HG03520 (cell line): ENCODE measurements around the gene AMFR.
"Not testable (repeated sequence)": the region's sequence is repeated elsewhere in the genome, so short reads cannot be mapped to it uniquely, and the experiment has no call there.

Experiments
- ATAC-seq: cut with Tn5 transposase; IDR thresholded peaks from one replicate; pipeline ENCODE4 v1.9.1; 2021; ENCODE audit warnings: mild to moderate bottlenecking, moderate library complexity; ENCODE audit not compliant: unreplicated experiment

Gene AMFR

DNA sequence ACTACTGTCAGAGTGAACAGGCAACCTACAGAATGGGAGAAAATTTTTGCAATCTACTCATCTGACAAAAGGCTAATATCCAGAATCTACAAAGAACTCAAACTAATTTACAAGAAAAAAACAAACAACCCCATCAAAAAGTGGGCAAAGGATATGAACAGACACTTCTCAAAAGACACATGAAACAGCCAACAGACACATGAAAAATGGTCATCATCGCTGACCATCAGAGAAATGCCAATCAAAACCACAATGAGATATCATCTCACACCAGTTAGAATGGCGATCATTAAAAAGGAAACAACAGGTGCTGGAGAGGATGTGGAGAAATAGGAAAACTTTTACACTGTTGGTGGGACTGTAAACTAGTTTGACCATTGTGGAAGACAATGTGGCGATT lies 28.6 kb downstream of the AMFR start:
- ATAC-seq: not testable (repeated sequence)

DNA sequence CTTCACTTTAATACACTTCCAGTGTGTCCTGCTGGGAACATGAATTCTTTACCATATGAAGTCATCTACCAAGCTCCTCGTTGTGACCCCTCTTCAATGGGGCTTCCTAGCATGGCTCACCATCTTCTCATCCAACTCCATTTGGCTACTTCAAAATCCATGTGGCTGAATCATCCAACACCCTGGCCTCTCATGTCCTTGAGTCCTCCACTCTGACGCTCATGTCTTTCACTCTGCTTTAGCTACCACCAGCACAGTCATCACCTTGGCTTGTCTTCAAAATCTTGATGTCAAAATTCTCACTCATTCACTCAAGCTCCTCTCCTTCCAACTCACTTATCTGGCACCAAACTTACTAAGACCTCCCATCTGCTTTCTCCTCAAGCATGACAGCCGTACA lies 35.8 kb downstream of the AMFR start:
- ATAC-seq: no peak

DNA sequence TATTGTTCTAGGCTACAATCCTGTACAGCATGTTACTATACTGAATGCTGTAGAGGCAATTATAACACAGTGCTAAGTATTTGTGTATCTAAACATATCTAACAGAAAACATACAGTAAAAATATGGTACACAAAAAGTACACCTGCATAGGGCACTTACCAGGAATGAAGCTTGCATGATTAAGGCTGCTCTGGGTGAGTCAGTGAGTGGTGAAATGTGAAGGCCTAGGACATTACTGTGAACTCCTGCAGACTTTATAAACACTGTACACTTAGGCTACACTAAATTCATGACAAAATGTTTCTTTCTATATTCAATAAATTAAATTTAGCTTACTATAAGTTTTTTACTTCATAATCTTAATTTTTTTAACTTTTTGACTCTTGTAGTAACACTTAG lies 37.1 kb downstream of the AMFR start:
- ATAC-seq: no peak

DNA sequence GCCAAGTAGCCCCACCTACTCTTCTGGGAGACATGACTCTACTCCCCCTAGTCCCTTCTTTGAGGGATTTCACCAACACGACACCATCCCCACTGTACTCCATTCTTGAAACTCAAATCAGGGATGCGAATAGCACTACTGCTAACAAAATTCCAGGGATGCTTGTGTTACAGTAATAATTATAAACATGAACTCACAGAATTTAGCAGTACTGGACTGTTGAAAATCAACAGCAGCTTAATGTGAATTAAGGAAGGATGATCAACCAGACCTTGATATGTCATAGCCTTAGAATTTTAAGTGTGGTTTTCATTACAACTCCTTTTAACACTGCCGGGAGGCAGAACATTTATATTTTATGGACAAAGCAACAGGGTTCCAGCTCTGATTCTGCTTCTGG lies 37.9 kb downstream of the AMFR start:
- ATAC-seq: no peak

DNA sequence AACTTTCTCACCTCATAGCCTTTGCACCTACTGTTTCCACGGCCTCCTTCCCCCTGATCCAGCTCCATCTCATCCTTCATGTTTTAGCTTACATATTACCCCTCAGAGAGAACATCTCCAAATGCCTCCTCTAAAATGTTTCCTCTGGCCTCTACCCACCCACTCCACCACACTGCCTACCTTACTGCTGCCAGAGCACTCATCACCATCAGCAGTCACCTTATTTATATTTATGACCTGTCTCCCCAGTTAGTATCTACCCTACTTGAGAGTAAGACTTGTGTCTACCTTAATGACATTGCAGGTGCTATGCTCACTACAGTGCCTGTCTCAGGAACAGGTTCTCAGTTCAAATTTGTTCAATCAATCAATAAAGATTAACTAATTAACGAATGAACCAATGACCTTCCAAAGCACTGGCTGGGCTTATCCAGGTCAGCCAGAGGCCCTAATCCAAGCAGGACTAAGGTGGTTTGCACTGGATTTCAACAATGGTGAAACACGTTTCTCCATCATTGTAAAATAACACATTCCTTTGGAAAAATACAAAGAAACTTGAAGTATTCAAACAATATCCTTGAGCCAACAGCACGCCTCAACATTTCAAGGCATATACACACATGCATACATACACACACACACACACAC lies 41.1 kb downstream of the AMFR start:
- no peak for ATAC-seq

DNA sequence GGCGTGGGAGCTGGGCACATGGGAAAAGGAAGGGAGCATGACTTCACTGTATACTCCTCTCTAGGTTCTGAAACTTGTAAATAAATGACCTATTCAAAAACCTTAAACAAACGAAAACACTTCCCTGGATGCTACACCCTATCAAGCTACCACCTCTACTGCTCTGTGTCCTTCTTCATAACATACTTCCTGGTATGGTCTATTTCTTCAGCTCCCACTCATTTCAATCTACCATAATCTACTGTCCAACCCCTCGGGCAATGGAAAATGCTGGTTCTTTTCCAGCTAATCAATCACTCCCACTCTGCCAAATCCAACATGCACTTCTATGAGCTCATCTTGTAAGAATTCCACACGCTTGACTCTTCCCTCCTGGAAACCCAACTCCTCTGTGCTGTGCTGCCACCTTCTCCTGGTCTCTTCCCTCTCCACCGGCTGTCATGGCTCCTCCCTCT lies 42.4 kb downstream of the AMFR start:
- no peak for ATAC-seq

DNA sequence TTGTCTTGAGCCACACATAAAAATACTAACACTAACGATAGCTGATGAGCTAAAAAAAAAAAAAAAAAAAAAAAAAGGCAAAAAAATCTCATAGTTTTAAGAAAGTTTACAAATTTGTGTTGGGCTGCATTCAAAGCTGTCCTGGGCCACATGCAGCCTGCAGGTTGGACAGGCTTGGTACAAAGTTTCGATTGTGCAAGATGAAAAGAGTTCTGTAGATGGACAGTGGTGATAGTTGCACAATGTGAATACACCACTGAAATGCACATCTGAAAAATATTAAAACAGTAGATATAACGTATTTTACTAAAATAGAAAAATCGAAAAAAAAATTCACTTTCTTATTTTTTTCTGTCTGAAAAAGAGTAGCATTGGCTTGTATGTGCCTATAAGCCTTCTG lies 42.9 kb downstream of the AMFR start:
- no peak for ATAC-seq

DNA sequence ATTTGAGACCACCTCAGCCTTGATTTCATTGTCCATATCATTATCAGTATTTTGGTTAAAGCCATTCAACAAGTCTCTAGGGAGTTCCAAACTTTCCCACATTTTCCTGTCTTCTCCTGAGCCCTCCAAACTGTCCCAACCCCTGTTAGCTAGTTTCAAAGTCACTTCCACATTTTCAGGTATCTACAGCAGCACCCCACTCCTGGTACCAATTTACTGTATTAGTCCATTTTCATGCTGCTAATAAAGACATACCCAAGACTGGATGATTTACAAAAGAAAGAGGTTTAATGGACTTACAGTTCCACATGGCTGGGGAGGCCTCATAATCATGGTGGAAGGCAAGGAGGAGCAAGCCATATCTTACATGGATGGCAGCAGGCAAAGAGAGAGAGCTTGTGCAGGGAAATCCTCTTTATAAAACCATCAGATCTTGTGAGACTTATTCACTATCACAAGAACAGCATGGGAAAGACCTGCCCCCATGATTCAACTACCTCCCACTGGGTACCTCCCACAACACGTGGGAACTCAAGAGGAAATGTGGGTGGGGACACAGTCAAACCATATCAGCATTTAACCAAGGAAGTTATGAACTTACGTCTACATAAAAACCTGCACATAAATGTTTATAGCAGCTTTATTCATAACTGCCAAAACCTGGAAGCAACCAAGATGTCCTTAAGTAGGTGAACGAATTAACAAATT lies 44.4 kb downstream of the AMFR start:
- not testable (repeated sequence) for ATAC-seq

DNA sequence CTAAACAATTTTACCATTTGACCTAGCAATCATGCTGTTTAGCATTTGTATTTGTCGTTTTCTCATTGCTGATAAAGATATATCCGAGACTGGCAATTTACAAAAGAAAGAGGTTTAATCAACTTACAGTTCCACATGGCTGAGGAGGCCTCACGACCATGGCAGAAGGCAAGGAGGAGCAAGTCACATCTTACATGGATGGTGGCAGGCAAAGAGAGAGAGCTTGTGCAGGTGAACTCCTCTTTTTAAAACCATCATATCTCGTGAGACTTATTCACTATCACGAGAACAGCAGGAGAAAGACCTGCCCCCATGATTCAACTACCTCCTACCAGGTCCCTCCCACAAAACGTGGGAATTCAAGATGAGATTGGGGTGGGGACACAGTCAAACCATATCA lies 46.3 kb downstream of the AMFR start:
- ATAC-seq: not testable (repeated sequence)

DNA sequence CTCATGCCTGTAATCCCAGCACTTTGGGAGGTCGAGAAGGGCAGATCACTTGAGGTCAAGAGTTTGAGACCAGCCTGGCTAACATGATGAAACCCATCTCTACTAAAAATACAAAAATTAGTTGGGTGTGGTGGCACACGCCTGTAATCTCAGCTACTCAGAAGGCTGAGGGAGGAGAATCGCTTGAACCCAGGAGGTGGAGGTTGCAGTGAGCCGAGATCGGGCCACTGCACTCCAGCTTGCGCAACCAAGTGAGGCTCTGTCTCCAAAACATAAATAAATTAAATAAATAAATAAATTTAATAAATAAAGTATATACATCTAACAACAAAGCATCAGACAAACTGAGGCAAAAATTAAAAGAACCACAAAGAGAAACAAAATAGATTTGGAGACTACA lies 49.6 kb downstream of the AMFR start:
- not testable (repeated sequence) for ATAC-seq

DNA sequence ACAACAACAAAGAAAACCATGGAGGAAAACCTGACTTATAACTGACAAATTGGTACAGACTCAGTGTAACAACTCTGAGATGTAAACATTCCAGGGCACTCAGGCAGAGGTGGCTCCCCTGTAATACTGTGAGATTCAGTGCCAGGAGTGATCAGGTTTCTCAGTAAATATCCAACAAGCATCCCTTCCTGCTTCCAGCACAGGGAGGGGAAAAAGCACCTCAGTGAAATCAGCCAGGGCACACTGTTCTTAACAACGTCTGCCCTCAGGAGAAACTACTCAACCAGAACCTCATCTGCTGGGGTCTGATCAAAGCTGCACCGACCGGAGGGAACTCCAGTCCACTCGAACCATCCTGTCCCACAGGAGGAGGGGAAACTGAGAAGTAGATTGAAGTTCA lies 52.3 kb downstream of the AMFR start:
- ATAC-seq: no peak

DNA sequence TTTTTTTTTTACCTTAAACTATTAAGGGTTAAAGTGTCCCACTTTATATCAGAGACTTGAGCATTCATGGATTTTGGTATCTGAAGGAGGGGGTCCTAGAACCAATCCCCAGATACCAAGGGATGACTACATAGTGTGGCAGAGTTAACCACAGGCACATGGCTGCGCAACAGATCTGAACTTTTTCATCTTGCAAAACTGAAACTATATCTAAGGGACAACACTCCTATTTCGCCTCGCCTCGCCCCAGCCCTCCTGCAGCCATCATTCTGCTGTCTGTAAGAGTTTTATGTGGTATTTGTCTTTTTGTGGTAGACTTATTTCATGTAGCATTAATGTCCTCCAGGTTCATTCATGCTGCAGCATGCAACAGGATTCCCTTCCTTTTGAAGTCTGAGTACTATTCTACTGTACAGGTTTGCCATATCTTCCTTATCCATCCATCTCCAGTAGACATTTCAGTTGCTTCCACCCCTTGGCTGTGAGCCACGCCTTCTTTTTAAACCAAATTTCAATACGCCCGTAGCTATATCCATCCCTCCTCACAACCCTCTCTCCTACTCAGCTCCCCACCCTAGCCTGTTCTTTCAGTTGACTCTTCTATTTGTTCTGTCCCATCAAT lies 53.2 kb downstream of the AMFR start:
- no peak for ATAC-seq

DNA sequence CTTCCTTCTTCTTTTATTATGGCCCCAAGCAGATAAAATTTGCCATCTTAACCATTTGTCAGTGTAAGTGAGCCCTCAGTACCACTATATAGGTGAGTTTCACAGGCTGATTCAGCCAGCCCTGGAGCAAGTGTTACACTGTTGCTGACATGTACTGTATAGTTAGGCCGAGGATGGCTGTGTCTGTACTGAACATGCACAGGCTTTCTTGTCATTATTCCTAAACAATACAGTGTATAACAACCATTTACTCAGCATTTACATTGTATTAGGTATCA lies 53.7 kb downstream of the AMFR start:
- no peak for ATAC-seq

DNA sequence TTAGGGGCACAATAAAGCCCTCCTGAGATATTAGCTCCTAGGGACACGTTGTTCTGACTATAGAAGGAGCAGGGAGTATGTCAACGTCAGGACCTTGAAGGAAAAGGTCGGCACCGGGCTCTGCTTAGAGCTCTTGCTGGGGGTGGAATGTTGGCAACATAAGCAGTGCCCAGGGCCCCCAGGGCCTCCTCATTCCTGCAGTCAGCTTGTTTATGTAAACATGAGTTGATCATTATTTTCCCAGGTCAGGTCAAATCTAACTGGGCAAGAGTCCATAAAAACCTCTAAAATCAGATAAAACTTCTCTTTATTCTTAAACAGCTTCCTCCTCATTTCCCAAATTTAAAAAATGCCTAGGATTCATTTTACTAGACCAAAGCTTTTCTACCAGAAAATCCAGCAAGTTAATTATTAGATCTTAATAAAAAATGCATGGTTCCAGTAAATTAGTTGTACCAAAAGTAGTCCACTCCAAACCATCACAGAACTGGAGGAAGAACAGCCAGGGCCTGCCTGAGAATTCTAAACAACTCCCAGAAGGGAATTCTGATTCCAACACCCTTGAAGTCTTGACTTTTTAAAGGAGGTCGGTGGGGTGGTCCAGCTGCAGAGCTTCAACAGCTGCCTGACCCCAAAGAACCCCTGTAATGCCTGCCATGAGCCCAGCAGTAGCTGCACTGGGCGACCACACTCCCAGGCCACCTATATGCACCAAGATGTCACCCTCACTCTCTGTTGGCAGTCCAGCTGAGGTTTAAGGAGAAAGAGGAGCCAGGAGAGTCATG lies 54.3 kb downstream of the AMFR start:
- no peak for ATAC-seq

DNA sequence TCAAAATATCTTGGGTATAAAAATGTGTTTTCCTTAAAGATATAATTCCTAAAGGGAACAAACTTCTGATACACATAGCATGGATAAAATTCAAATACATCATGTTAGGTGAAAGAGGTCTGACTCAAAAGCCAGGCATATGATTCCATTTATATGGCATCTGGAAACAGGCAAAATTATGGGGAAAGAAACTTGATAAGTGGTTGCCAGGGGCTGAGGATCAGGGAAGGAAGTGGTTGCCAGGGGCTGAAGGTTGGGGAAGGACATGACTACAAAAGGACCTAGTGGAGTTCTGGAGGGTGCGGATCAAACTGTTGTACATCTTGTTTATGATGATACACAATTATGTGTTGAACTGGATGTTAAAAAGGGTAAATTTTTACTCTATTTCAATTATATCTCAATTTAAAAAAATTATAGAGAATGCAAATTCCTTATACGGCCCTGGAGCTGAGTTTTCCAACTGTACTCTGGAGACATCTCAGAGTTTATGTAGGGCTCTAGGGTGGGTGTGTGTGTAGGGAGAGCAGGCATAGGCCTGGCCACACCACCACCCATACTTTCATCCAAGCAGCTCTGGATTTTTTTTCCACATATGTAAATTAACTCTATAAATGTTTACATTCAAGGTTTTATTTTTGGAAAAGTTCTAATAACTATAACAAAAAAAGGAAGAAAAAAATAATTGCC lies 55.0 kb downstream of the AMFR start:
- no peak for ATAC-seq

DNA sequence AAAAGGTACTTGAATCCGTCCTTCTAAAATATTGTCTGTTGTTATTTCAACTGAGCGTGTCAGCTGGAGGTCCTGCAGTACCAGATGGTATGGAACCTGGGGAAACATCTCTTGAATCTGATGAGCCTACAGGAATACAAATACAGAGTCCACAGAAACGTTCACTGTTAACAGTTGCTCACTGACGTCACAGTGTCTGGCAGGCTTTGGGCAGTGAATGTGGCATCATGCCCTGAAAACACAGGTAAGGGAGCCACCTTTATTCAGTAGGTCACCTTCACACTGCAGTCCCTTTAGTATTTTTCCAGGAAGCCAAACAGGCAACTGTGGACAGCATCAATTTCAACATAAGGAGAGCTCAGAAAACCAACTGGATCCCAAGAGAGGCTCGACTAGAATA lies 56.1 kb downstream of the AMFR start:
- ATAC-seq: no peak

DNA sequence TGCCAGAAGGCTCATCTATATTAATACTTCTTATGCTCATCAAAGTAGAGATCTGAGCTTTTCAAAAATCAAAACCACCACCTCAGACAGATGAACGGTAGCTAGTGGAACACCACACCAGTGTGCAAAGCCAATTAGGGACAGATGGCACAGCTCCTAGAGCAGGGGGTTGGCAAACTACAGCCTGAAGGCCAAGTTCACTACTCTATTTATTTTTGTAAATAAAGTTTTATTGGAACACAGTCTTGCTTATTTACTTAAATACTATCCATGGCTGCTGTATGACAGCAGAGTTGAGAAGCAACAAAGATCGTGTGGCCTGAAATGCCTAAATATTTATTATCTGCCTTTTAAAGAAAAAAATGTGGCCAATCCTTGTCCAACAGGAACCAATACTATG lies 56.8 kb downstream of the AMFR start:
- no peak for ATAC-seq

DNA sequence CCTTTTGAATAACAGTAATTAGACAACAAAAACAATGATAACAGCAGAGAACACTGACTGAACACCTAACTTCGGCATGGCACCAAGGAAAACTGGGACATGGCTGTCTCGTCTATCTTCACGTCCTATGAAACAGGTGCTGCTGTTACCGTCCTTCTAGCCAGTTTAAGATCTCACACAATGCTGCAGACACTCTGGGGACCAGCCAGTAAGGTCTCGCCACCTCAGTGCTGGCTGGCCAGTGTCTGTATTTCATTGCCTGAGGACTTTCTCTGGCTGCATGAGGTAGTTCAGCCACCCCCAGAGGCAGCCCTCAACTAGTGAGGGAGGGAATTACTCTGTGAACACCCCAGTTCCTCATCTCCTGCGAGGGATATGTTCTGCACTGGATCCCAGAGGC lies 57.6 kb downstream of the AMFR start:
- ATAC-seq: no peak

DNA sequence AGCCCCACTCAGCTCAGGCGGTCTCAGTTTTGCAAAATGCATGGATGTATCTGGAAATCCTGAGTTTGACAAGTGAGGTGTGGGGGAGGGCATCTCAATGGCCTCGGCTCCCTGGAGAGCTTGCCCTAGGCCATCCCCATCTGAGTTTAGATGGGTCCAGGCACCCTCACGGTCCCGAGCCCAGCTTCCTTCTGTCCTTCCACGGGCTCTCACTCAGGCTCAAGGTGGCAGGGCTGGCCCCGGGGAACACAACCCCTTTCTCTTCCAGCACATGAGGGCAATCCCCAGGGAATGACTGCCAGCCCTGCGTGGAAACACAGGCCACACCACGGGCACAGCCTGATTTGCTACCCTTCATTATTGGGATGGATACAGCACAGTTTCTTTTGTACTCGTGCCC lies 58.4 kb downstream of the AMFR start:
- no peak for ATAC-seq

DNA sequence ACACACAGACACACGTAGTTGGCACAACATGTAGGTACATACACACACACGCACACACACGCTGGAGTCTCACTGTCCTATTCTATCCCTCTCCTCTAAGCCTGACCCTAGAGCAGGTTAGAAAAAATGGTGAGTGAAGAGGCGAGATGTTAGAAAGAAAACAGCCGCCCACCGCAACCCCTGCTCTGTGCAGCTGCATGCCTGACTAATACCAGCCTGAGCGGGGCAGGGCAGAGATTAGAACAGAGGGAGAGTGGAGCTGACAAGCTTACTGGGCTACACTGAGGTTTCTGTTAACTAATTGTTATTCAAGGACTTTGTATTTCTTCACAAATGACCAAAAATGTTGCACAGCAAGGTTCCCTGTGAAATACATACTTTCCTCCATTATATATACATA lies 59.8 kb downstream of the AMFR start:
- no peak for ATAC-seq

DNA sequence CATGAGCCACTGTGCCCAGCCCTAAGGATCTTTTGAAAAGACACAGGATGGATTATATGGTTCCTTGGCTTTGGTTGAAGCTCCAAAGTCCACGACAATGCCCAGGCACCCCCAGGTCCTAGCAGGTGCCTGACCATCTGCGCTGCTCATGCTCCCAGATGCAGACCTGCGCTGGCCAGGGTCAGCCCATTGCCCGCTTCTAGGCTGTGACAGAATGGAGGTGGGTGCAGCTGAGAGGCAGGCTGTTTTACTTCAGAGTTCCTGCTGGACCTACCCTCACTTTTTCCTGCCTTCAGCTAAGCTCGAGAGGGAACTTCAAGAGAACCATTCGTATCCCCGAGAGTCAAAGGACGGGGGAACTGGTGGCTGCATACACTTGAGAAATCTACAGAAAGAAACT lies 60.5 kb downstream of the AMFR start:
- no peak for ATAC-seq
